Measurements from ENCODE around the gene FCMR.

DNA sequence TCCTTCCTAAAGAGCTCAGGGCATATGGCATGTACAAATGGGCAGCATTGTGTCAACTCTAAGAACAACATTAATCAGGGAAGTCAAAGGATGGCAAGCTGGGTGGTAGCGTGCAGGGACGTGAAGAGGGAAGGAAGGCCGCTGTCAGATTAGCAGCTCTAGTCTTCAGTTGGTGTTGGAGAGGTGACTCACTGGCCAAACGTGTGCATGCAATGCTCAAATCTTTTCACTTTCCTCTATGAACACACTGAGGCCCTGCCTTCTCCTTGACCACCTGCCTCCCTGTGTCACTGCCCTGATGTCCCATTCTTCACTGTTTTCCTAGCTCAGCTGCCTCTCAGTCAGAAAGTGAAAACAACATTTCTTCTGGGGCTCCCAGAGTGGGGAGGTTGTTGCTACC, 30.4 kb upstream of the FCMR start:
- TF ChIP-seq CTCF (conservative IDR thresholded peaks at IDR 0.05; ENCODE audit: low read length) (no peak), EZH2phosphoT487 (IDR thresholded peaks at IDR 0.05; ENCODE audit: borderline replicate concordance) (no peak)

Measured in Loucy (cell line).